Measurements from ENCODE around the gene SOS2.
"Not testable (repeated sequence)": the region's sequence is repeated elsewhere in the genome, so short reads cannot be mapped to it uniquely, and the experiment has no call there.

Gene SOS2

DNA sequence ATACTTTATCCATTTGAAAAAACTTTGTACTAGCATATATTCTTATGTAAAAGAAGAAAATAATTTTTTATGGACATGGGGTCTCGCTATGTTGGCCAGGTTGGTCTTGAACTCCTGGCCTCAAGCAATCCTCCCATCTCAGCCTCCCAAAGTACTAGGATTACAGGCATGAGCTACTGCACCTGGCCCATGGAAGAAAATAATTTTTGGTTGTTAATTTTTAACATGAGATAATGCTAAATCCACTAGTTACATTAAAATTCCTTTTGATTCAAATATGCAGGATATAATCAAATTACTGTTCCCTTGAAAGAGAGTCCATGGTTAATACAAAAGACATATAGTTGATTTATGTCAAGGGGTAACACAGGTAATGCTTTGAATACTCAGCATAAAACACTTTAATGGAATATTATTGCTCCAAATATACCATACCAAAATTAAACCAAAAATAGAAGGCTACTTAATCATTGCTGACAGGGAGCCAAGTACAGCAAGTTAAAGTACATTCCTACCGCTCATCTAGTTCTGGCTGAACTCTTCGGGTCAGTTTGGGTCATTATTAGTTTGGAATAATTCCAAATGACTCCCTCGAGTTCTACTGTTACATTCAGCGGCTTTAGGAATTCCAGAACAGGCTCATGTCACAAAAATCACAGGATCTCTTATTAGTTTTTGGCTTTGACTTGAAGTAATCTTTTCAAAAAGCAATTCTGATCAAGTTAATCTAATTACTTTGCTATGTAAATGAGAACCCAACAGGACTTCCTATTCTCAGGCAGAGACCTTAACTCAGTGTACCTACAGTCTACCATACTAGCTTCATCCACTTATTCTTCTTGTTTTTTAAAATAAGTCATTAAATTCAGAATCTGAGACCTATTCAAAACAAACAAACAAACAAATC lies 6.1 kb downstream of the SOS2 start:
- no peak for DNase-seq

- DNase-seq, result no peak
Observed at GRCh38 chr14:50222055-50222613, 9.2 kb downstream of the SOS2 start.

DNA sequence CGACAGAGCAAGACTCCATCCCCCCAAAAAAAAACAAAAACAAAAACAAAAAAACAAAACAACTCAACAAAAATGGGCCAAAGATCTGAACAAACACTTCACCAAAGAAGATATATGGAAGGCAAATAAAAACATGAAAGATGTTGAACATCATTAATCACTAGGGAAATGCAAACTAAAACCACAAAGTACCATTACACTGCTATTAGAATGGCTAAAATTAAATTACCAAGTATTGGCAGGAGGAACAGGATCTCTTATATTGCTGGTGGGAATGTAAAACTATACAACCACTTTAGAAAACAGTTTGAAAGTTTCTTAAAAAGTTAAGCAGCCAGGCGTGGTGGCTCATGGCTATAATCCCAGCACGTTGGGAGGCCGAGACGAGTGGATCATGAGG lies 12.9 kb downstream of the SOS2 start:
- DNase-seq, result no peak

DNA sequence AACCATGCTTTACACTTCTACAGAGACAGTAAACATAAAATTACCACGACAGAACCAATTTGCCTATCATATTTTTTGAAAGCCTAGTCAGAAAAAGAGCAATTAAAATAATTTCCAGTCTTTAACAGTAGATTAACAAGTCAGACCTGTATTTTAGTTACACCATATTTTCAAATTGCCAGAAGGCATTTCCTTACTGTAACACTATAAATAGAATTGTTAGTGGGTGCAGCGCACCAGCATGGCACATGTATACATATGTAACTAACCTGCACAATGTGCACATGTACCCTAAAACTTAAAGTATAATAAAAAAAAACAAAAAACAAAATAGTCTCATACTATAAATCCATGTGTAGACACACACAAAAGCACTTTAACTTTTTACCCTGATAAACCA lies 16.0 kb downstream of the SOS2 start:
- no peak for DNase-seq

DNA sequence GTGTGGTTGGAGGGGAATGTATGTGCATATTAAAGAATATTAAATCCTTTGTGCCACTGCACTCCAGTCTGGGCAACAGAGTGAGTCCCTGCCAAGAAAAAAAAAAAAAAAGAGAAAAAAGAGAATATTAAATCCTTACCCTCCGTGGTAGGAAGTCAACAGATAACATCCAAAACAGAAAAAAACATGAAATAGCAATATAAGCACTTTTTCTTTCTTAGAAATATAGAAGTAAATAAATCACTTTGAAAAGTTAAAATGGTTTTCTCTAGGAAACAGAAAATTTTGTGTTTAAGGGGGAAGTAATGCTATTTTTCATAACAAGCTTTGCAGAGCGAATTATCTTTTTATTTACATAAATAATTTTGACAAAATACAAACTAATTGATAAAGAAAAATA lies 17.6 kb downstream of the SOS2 start:
- no peak for DNase-seq

GRCh38 chr14:50212726-50213125 lies 18.7 kb downstream of the SOS2 start:
- DNase-seq, result no peak

GRCh38 chr14:50210074-50210473 lies 21.3 kb downstream of the SOS2 start:
- DNase-seq, result no peak

DNA sequence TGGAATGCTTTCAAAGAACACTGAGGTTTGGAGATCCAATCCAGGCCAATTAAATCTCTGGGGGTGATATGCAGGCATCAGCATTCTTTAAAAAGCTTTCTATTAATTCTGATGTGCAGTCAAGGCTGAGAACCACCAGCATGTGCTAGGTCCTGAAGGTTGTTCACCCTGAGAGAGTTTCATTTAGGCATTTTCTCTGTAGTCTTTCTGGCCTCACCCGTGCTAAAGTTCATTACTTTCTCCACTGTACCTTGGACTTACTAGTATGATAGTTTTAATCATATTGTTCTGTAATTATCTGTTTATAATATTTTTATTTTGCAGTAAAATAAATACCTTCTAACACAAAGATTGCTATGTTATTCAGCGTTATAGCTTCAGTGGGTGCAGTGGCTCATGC lies 32.9 kb downstream of the SOS2 start:
- DNase-seq, result no peak

GRCh38 chr14:50191499-50191898 lies 39.9 kb downstream of the SOS2 start:
- DNase-seq, result no peak

GRCh38 chr14:50186107-50186506 lies 45.3 kb downstream of the SOS2 start:
- no peak for DNase-seq

- DNase-seq, result no peak
Observed at GRCh38 chr14:50173891-50174290, 57.5 kb downstream of the SOS2 start.

- DNase-seq, result no peak
Observed at GRCh38 chr14:50171895-50172294, 59.5 kb downstream of the SOS2 start.

- not testable (repeated sequence) for DNase-seq
Observed at GRCh38 chr14:50167381-50167780, 64.0 kb downstream of the SOS2 start.

GRCh38 chr14:50156111-50156510 lies 75.3 kb downstream of the SOS2 start:
- no peak for DNase-seq

- DNase-seq, result no peak
Observed at GRCh38 chr14:50148799-50149198, 82.6 kb downstream of the SOS2 start.

DNA sequence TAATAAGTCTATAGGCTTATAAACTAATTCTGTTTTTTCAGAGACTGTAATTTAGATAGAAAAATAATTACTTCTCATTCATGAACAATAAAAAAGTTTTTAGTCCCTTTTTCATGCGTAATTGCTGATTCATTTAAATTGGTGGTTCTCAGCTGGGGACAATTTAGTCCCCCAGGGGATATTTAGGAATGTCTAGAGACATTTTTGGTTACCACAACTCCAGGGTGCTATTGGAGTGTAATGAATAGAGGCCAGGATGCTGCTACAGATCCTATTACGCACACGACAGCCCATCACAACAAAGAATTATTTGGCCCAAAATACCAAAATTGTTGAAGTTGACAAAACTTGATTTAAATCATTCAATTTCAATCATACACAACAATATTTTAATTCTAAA lies 92.2 kb downstream of the SOS2 start:
- no peak for DNase-seq

- DNase-seq, result no peak
Observed at GRCh38 chr14:50127802-50128201, 103.6 kb downstream of the SOS2 start.

GRCh38 chr14:50123062-50123461 lies 108.3 kb downstream of the SOS2 start:
- DNase-seq, result no peak

DNA sequence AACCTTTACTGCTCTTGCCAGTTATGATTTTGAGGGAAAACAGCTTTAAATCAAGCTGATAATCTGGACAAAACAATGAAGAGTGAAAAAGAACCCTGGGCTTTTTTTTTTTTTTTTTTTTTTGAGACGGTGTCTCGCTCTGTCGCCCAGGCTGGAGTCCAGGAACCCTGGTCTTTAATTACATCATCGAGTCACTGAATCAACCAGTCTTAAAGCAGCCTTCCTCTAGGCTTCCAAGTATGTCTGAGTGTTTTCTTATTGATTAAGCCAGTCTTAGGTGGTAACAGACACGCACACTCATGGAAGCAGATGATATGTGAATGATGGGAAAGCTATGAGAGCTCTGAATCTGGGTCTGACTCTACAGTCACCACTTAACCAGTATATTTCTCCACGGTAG lies 109.1 kb downstream of the SOS2 start:
- DNase-seq, result no peak

DNA sequence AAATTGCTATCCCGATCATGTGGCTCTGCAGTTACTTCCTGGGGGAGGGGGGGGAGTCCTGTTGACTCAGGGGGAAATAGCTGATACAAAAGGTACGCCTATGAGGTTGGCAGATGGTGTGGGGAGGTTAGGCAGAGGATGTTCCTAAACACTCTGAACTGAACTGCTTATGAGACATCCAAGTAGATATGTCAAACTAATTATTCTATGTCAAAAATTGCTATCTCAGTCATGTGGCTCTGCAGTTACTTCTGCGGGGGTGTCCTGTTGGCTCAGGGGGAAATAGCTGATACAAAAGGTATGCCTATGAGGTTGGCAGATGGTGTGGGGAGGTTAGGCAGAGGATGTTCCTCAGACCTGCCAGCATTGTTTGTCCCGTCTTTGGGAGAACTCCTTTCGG lies 109.9 kb downstream of the SOS2 start:
- no peak for DNase-seq

DNA sequence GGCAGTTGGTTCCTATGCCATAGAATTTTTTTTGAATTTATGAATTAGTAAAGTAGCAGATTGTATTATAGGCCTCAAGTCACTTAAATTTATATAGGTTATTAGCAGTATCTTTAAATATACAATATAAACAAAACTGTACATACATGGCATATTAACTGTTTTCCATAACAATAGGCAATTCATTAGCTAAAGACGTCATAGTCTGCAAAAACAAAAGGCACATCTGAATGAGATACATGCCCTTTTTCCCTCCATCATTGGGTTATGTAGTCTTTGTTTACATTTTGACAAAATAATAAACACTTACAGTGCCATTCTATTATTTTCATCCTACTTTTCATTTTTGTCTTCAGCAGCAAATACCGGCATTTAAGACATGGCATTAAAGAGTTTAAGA lies 113.9 kb downstream of the SOS2 start:
- DNase-seq, result no peak

DNA sequence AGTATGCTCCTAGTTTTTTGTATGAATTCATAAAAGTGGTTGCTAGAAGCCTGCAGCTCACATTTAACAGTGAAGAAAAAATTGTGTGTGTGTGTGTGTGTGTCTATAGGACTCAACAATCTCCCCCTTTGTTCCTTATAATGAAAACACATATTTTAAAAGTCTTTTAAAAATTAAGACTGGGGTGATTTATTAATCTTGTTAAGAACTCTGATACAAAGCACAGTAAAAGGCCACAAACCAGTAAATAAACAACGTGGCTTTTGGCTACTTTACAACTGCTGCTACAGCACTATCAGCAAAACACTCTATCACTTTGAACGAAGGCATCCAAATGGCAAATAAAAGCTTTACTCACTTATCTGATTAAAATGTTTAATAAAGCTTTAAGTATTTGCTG lies 114.4 kb downstream of the SOS2 start:
- DNase-seq, result no peak

DNA sequence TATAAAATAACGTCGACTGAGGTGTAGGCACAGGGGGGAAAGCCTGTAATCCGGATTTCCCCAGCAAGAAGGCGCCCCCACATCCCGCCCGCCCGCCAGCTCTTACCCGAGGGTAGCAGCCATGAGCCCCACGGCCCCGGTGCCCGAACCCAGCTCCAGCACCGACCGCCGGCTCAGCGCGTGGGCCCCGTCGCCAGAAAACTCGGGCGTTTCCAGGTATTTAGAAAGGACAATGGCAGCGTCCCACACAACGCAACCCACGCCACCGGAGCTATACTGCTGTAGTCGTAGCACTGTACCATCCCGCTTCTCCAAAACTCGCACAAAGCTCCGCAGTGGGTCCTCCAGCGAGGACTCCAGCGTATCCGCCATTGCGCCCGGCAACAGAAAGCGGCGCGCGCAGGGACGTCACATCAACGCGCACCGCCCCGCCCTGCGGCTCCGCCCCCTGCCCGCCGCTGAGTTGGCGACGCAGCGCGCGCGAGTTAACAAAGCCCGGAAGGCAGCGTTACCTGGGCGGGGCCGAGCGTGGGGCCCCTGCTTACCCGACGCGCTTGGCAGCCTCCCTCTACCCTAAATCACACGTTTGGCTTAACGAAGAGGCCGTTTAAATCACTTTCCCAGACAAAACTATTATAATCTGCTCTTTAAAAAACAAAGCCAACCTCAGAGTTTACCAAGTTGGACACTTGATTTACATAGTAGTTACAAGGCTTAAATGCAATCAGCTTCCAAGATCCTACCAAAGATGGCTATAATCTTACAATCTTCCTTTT lies 115.0 kb downstream of the SOS2 start, which contains the start of gene VCPKMT:
TSS of gene VCPKMT (minus strand) at position 392 of the 776 bp plus-strand sequence. CDS start at position 372, 20 bp downstream.
- DNase-seq, result peak; percentile 96

Data from stimulated activated CD4-positive, alpha-beta T cell treated with anti-CD3 and anti-CD28 coated beads, Interleukin-4, amount 100 ng/mL, for 24 hours (primary cell).